Neural progenitor cell (in vitro differentiated cells): ENCODE measurements around the gene EOMES. TPM values are rescaled to one million over a fixed set of nuclear protein-coding genes. Genes with fewer than 3 reads are reported as not detected.

Source experiments
- DNase-seq: peaks from one replicate; pipeline ENCODE4 v3.0.0-alpha.2; 2016; ENCODE audit warnings: low spot score
- H2AFZ ChIP-seq: fragments of 200-600 bp; sonication (generic); replicated peaks from 2 replicates; pipeline ENCODE4 v1.6.1; 2016; ENCODE audit warnings: antibody characterized with exemption
- H3F3A ChIP-seq: fragments of 200-600 bp; sonication (generic); 2 replicates; pipeline ENCODE4 v1.6.1; 2016; ENCODE audit warnings: antibody characterized with exemption, low read depth
- H3K27ac ChIP-seq: fragments of 200-600 bp; sonication (generic); 2 replicates; pipeline ENCODE4 v1.5.1; 2016; ENCODE audit warnings: mild to moderate bottlenecking
- H3K27me3 ChIP-seq: fragments of 200-600 bp; sonication (generic); 2 replicates; pipeline ENCODE4 v1.6.1; 2016; ENCODE audit warnings: mild to moderate bottlenecking, moderate library complexity
- H3K36me3 ChIP-seq: fragments of 200-600 bp; sonication (generic); 2 replicates; pipeline ENCODE4 v1.5.1; 2016
- H3K4me1 ChIP-seq: fragments of 200-600 bp; sonication (generic); 2 replicates; pipeline ENCODE4 v1.6.1; 2016; ENCODE audit warnings: mixed run types
- H3K4me2 ChIP-seq: fragments of 200-600 bp; sonication (generic); 2 replicates; pipeline ENCODE4 v1.6.1; 2016
- H3K4me3 ChIP-seq: fragments of 200-600 bp; sonication (generic); 2 replicates; pipeline ENCODE4 v1.5.1; 2016
- H3K79me2 ChIP-seq: fragments of 200-600 bp; sonication (generic); 2 replicates; pipeline ENCODE4 v1.6.1; 2016; ENCODE audit warnings: low read depth
- H3K9ac ChIP-seq: fragments of 200-600 bp; sonication (generic); 2 replicates; pipeline ENCODE4 v1.6.1; 2016
- H3K9me3 ChIP-seq: fragments of 200-600 bp; sonication (generic); 2 replicates; pipeline ENCODE4 v1.5.1; 2016; ENCODE audit warnings: low read depth
- H4K20me1 ChIP-seq: fragments of 200-600 bp; sonication (generic); 2 replicates; pipeline ENCODE4 v1.6.1; 2016; ENCODE audit warnings: low read depth
- H3K27ac Mint-ChIP-seq: 3 replicates; pipeline ENCODE4 v1.8.0; 2021; ENCODE audit warnings: mixed read lengths
- H3K27me3 Mint-ChIP-seq: 2 replicates; pipeline ENCODE4 v1.8.0; 2022; ENCODE audit warnings: low read depth, mild to moderate bottlenecking, inconsistent platforms, moderate library complexity, mixed read lengths; ENCODE audit not compliant: insufficient read depth
- H3K36me3 Mint-ChIP-seq: 3 replicates; pipeline ENCODE4 v1.8.0; 2021; ENCODE audit warnings: mixed read lengths
- H3K4me1 Mint-ChIP-seq: 3 replicates; pipeline ENCODE4 v1.8.0; 2021; ENCODE audit warnings: mixed read lengths
- H3K4me3 Mint-ChIP-seq: 3 replicates; pipeline ENCODE4 v1.8.0; 2021; ENCODE audit warnings: mild to moderate bottlenecking, moderate library complexity, mixed read lengths
- H3K9me3 Mint-ChIP-seq: 3 replicates; pipeline ENCODE4 v1.8.0; 2020; ENCODE audit warnings: mixed read lengths
- EZH2 ChIP-seq: fragments of 200-600 bp; sonication (generic); IDR thresholded peaks from 2 replicates; pipeline ENCODE4 v1.6.1; 2017; ENCODE audit warnings: antibody characterized with exemption, mild to moderate bottlenecking, moderate library complexity
- EZH2phosphoT487 ChIP-seq: fragments of 200-600 bp; sonication (generic); IDR thresholded peaks from 2 replicates; pipeline ENCODE4 v1.6.1; 2017; ENCODE audit warnings: antibody characterized with exemption
- total RNA-seq: library from RNA; depleted of rRNA; stranded (reverse); fragments of >200 nt; gene quantifications from 2 replicates; pipeline ENCODE4 v1.2.3, GENCODE V29; 2015; ENCODE audit warnings: low replicate concordance
- TF ChIP-seq, protein P1 (sequence below): fragments of 200-600 bp; sonication (generic); IDR thresholded peaks from 2 replicates; pipeline ENCODE4 v1.5.1; 2017; ENCODE audit warnings: antibody characterized with exemption, mild to moderate bottlenecking

EOMES gene
- total RNA-seq, 1 donor from 2014 or later, result not detected

DNA sequence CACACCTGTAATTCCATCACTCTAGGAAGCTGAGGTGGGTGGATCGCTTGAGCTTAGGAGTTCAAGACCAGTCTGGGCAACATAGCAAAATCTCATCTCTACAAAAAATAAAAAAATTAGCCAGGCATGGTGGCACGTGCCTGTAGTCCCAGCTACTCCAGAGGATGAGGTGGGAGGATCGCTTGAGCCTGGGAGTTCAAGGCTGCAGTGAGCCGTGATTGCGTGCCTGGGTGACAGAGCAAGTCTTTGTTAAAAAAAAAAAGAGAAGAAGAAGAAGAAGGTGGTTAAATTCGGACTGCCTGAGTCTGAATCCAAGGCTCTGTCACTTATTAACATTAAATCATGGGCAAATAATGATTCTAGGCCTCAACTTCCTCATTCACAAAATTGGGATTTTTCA lies 51.0 kb downstream of the EOMES start:
- no peak for TF ChIP-seq EZH2phosphoT487
- TF ChIP-seq, protein P1, sequence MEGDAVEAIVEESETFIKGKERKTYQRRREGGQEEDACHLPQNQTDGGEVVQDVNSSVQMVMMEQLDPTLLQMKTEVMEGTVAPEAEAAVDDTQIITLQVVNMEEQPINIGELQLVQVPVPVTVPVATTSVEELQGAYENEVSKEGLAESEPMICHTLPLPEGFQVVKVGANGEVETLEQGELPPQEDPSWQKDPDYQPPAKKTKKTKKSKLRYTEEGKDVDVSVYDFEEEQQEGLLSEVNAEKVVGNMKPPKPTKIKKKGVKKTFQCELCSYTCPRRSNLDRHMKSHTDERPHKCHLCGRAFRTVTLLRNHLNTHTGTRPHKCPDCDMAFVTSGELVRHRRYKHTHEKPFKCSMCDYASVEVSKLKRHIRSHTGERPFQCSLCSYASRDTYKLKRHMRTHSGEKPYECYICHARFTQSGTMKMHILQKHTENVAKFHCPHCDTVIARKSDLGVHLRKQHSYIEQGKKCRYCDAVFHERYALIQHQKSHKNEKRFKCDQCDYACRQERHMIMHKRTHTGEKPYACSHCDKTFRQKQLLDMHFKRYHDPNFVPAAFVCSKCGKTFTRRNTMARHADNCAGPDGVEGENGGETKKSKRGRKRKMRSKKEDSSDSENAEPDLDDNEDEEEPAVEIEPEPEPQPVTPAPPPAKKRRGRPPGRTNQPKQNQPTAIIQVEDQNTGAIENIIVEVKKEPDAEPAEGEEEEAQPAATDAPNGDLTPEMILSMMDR, result no peak
- no peak for TF ChIP-seq EZH2
- no peak overlapping the region for H2AFZ ChIP-seq
- no peaks in the 10 kb centered on the region for H3K36me3 ChIP-seq
- no peaks in the 10 kb centered on the region for H4K20me1 ChIP-seq
- Mint-ChIP-seq H3K4me3 (no peak overlapping the region), H3K27me3 (no peaks in the 10 kb centered on the region), H3K27ac (no peak overlapping the region), H3K9me3 (no peaks in the 10 kb centered on the region), H3K36me3 (no peaks in the 10 kb centered on the region), H3K4me1 (peaks cover 12% of the 10 kb centered on the region)
- no peaks in the 10 kb centered on the region for H3K9me3 ChIP-seq
- H3K4me3 ChIP-seq, result no peak overlapping the region
- no peak overlapping the region for H3K27ac ChIP-seq
- H3K4me2 ChIP-seq, result no peak overlapping the region
- no peak overlapping the region for H3K9ac ChIP-seq
- no peak for DNase-seq
- no peaks in the 10 kb centered on the region for H3K27me3 ChIP-seq
- peaks cover 8% of the 10 kb centered on the region for H3K4me1 ChIP-seq
- H3F3A ChIP-seq, result peaks cover 7% of the 10 kb centered on the region
- H3K79me2 ChIP-seq, result no peaks in the 10 kb centered on the region

DNA sequence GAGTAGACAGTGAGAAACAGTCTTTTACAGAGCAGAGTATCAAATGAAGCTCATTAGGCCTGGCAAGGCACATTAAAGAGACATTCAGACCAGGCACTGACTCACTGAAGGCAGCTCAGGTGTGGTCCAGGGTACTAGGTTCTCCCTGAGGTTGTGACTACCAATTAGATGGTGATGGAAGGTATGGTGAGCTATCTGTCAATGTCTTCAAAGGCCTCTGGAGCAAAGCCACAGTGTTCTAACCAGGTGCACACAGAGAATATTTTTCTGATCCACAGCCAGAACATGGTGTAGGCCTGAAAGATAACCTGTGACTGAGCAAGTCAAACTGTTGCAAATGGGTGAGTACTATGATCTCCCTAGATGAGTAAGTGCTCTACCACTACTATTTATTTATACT lies 51.5 kb downstream of the EOMES start:
- no peak overlapping the region for H3K27ac Mint-ChIP-seq
- no peak for DNase-seq
- Histone ChIP-seq H3K9me3 (no peaks in the 10 kb centered on the region), H2AFZ (no peak overlapping the region), H3F3A (peaks cover 11% of the 10 kb centered on the region), H3K79me2 (no peaks in the 10 kb centered on the region), H3K4me1 (peaks cover 11% of the 10 kb centered on the region), H4K20me1 (no peaks in the 10 kb centered on the region), H3K9ac (no peak overlapping the region), H3K4me2 (no peak overlapping the region), H3K27ac (no peak overlapping the region), H3K4me3 (no peak overlapping the region), H3K36me3 (no peaks in the 10 kb centered on the region), H3K27me3 (no peaks in the 10 kb centered on the region)
- no peaks in the 10 kb centered on the region for H3K27me3 Mint-ChIP-seq
- H3K36me3 Mint-ChIP-seq, result no peaks in the 10 kb centered on the region
- no peak overlapping the region for H3K4me3 Mint-ChIP-seq
- no peak for TF ChIP-seq EZH2
- TF ChIP-seq, protein P1, result no peak
- TF ChIP-seq EZH2phosphoT487, result no peak
- peaks cover 12% of the 10 kb centered on the region for H3K4me1 Mint-ChIP-seq
- no peaks in the 10 kb centered on the region for H3K9me3 Mint-ChIP-seq

DNA sequence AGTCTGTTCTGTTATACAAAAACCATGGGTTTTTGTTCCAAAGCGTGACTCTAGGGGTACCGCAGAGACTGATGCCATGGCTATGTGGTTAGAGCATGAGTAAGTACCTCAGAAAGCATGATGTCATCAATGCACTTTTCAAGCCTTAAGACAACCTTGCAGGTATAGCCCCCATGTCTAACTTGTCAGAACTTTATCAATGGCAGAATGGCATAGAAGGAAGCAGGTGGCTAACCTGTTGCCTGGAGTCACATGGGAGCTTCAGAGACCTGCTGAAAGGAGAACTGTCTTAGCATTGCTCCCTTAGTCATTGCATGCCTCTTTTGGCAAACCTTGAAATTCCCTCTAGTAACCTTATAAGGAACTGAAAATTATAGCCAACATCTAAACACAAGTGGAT lies 52.5 kb downstream of the EOMES start:
- no peaks in the 10 kb centered on the region for H3K36me3 ChIP-seq
- H3K27me3 ChIP-seq, result no peaks in the 10 kb centered on the region
- H4K20me1 ChIP-seq, result no peaks in the 10 kb centered on the region
- no peaks in the 10 kb centered on the region for H3K9me3 ChIP-seq
- H3K79me2 ChIP-seq, result no peaks in the 10 kb centered on the region
- no peak overlapping the region for H3K4me3 Mint-ChIP-seq
- no peak for DNase-seq
- peaks cover under 1% of the 10 kb centered on the region for H3K27me3 Mint-ChIP-seq
- H3K4me1 ChIP-seq, result peaks cover 11% of the 10 kb centered on the region
- no peak overlapping the region for H3K4me2 ChIP-seq
- H3K4me3 ChIP-seq, result no peak overlapping the region
- H3K9me3 Mint-ChIP-seq, result no peaks in the 10 kb centered on the region
- H3K9ac ChIP-seq, result no peak overlapping the region
- no peak overlapping the region for H3K27ac ChIP-seq
- no peaks in the 10 kb centered on the region for H3K36me3 Mint-ChIP-seq
- H3K27ac Mint-ChIP-seq, result no peak overlapping the region
- H3F3A ChIP-seq, result peaks cover 12% of the 10 kb centered on the region
- TF ChIP-seq, protein P1, result no peak
- H2AFZ ChIP-seq, result no peak overlapping the region
- peaks cover 12% of the 10 kb centered on the region for H3K4me1 Mint-ChIP-seq

DNA sequence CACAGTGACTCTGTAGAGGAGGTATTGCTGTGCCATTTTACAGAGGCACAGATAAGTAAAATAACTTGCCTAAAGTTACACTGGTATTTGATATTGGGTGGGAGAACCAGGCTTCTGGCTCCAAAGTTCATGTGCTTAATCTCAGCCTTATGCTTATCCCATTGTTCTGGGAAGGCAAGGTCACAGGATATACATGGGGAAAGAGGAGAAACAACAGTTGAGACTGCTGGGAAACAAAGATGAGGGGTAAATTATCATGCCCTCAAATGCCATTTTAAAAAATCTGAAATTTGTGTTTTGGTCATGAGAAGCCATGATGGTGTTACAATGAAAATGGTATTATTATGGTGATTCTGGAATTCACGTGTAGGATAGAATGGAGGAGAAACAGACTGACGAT lies 54.4 kb downstream of the EOMES start:
- no peak for DNase-seq
- Histone ChIP-seq H3K27me3 (no peaks in the 10 kb centered on the region), H3K4me3 (no peak overlapping the region), H3K4me1 (peaks cover 11% of the 10 kb centered on the region), H3K36me3 (no peaks in the 10 kb centered on the region), H3K4me2 (no peak overlapping the region), H3F3A (peaks cover 12% of the 10 kb centered on the region), H3K9me3 (no peaks in the 10 kb centered on the region), H3K79me2 (no peaks in the 10 kb centered on the region), H4K20me1 (no peaks in the 10 kb centered on the region), H3K9ac (no peak overlapping the region), H2AFZ (no peak overlapping the region), H3K27ac (no peak overlapping the region)
- H3K27ac Mint-ChIP-seq, result no peak overlapping the region
- no peak overlapping the region for H3K4me3 Mint-ChIP-seq
- no peaks in the 10 kb centered on the region for H3K36me3 Mint-ChIP-seq
- H3K27me3 Mint-ChIP-seq, result peaks cover 2% of the 10 kb centered on the region
- H3K9me3 Mint-ChIP-seq, result no peaks in the 10 kb centered on the region
- TF ChIP-seq, protein P1, result no peak
- no peak for TF ChIP-seq EZH2
- TF ChIP-seq EZH2phosphoT487, result no peak
- peaks cover 12% of the 10 kb centered on the region for H3K4me1 Mint-ChIP-seq
